GM21360 (cell line): Measurements from ENCODE around the gene HSPH1.

Source experiments
- ATAC-seq: cut with Tn5 transposase; IDR thresholded peaks from one replicate; pipeline ENCODE4 v1.9.1; 2021; ENCODE audit warnings: mild to moderate bottlenecking, moderate library complexity; ENCODE audit not compliant: unreplicated experiment

Gene HSPH1

DNA sequence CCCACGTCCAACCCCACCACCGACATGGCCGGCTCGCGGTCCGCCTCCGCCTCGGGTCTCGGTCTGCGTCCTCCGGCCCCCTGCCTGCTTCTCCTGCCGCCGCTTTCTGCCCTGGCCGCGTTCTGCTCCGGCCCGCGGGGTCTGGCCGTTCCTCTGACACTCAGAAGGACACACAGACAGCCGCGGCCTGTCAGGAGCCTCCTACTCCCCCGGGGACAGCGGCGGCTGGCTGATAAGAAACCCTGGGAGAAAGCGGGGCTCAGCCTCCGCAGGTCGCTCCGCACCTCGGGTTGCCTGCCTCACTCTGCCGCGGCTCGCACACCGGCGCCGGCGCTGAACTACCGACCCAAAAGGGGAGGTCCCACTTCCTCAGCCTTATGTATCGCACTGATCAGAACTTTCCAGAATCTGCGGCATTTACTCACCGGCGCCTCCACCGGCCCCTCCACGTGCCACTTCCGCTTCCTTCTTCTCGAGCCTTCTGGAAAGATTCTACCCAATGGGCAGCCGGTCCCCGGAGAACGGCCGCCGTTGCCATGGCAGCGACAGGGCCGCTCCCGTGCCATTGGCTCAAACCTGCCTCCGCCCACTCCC is at the start of gene HSPH1:
TSS of gene HSPH1 (minus strand) at position 348 of the 594 bp plus-strand sequence. CDS start at position 26, 322 bp downstream.
- peak; percentile 69 for ATAC-seq

DNA sequence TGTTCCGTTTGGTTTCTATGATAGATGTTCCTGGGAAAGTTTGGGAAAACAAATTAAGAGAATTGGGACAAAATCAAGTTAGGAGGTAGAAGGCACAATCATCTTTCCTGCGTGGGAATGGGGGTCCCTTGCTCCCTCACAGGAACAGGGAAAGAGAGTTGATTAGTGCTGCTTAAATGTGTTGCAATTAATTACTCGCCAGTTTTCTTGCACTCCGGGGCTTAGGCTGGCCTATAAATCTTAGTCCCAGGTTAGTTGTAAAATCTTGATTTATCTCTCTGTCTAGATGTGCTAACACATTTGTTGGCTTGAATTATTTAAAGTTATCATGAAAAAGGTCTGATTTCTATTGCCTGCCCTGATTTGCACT is 48.1 kb upstream of the HSPH1 start:
- no peak for ATAC-seq

DNA sequence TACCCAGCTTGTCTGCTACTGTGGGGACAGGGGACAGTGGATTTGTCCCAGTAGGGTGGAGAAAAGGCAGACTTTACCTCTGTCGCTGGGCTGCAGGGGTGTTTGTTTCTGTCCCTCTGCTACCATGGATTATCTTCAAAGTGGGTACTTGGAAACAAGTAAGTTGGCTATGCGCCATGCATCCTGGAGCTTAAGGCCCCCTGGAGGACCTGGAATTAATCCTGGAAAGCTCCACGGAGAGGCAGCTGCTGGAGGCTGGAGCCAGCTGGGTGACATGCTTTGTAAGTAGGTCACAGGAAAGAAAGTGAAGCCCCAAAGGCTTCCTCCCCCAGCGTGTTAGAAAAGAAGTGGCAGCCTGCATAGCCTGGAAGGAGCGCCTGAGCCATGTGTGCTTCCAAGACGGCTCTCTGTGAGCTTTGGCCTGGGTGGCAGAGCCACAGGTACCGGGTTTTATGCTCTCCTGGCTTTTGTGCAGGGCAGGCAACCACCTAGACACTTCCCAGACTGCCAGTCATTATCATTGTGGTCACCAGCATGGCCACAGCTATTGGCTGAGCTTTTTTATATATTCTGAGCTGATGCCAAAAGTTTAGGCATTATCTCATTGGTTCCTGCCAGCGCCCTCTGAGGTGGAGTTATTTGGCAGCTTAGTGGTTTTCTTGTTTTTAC is 47.6 kb upstream of the HSPH1 start:
- no peak for ATAC-seq

DNA sequence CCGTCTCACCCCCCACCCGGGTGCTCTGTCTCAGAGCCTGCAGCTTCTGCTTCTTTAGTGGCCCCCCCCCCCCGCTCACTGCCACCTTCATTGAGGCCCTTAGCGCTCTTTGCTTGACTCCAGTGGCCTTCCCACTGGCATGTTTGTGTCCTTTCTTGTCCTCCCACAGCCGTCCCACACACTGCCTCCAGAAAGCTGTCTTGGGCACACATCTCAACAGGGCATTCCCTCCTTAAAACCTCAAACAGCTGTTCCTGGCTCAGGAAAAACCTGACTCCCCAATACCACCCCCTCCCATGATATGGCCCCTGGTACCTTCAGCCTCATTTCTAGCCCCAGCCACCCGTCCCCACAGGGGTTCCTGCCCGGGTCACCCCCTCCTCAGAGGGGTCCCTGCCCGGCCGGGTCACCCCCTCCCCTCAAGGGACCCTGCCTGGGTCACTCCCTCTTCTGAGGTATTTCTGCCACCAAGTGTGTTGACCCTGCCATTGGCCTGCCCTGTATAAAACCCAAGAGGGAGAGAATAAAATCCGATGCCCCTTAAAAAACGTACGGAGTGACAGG is 46.9 kb upstream of the HSPH1 start:
- no peak for ATAC-seq

DNA sequence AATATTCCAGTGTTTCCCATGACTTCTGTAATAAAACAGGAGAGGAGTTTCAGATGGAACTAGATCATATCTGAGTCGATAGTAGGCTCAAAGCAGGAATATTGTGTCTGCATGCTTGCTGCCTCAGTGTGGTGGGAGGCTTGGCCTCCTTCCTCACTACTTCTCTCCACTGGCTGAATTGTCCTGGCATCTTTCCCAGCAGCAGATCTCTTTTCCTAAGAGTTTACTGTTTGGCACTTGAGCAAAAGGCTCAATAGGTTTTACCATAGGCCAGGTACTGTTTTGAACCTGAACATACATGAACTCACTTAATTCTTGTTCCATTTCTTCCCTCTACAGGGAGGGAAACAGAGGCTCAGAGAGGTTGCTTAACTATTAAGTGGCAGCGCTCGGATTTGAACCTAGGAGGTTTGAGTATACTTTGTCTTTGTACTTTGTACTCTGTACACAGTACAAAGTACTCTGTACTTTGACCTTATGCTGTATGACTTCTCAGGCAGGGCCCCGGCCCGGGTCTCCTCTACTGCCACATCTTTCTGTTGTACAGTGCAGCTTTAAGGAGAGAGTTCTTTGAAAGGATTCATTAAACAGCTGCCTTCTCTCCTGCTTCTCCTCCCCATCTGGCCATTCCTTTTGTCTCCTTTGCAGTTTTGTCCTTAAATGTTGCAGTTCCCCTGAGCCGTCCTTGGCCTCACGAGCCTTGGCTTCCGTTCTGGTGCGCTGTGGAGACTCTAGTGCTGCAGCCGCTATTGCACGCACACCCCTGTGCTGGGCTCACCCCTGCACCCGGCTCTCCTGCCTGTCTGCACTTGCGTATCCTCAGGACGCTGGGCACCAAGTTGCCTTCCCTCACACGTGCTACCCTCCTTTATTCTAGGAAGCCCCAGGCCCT is 46.2 kb upstream of the HSPH1 start:
- no peak for ATAC-seq

DNA sequence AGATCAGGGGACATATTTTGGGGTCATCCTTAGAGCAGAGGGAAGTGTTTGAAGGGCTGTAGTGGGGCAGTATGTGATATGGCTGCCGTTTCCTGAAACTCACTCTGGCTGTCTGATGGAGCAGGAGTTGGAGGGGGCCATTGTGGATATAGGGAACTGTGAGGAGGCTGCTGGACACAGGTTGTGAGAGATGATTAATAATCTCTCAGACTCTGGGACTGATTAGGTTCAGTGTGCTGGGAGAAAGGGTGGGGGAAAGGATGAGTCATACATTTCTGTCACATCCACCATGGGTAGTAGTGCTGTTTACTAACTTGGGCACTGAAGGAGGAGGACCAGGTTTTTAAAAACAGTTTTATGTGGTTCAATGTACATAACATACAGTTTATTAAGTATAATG is 42.9 kb upstream of the HSPH1 start:
- no peak for ATAC-seq

DNA sequence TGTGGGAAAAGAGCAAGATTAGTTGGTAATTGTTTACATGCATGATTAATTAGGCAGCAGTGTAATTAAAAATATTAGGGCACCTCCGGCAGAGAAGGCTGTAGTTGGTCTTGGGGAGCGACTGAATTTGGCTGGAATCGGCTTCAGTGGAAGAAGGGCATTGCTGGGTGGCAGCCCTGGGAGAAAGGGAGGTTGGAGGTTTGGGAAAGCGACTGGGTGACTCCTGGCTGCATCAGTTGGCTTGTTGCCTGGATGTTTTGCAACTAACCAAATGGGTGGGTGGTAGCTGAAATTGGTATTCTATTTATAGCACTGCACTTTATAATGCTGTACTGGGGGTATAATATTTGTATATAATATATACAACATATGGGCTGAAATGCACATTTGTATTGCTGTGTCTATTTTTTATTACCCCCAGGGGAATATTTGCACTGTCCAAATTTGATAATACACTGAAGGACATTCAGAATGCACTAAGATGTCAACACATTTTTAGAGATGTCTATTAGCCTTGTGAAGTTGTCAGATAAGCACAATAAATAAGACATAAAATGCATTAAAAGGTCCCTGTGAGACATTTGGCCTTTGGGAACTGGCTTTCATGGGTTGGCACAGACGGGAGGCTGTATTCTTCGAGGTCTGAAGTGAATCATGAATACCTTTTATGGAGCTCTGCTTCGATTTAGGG is 39.8 kb upstream of the HSPH1 start:
- ATAC-seq = no peak

DNA sequence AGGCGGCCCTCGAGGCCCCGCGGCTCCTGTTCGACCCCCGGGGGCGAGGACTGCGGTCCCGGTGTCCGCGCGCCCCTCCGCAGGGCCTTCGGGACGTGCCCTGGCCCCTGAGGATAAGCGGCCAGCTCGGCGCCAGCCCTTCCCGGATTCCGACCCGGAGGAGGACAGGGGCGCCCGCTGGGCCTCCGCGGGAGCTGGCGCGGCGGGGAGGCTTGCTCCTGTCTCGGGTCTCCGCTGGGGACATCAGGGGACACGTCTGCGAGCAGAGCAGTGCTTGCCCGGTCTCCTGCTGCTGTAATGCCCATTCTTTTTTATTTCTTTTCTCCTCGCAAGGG is 38.9 kb upstream of the HSPH1 start:
- ATAC-seq = peak; percentile 19

DNA sequence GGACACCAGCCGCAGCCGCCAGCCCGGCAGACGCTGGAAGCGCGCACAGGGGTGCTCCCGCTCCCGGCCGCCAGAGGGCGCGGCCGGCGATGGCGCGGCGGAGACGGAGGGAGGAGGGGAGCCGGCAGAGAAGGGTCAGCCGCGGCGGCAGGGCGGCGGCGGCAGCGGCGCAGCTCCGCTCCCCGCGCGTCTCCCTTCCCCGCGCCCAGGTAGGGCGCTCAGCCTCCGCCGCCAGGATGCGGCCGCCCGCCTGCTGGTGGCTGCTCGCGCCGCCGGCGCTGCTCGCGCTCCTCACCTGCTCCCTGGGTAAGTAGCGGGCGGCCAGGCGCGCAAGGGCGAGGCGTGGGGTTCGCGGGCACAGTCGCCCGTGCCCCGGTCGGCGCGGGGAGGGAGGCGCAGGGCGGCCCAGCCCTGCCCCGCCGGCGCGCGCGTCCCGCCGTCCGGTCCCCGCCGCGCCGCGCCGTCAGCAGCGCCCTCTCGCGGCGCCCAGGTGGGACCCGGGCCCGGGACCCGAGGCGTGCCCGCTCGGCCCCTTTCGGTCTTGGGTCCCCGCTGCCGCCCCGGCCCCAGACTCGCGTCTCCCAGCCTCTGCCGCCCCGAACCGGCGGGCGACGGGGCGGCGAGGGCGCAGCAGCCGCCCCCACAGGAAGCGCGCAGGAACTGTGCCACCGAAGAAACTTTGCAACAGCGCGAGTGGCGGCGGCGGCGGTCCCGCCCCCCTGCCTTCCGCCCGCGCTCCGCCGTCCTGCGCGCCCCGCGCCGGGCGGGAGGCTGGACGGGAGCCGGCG is 38.3 kb upstream of the HSPH1 start, which contains the start of gene B3GLCT:
TSS of gene B3GLCT (plus strand) at position 127 of the 788 bp plus-strand sequence. CDS start at position 237, 110 bp downstream.
- ATAC-seq = peak; percentile 85

DNA sequence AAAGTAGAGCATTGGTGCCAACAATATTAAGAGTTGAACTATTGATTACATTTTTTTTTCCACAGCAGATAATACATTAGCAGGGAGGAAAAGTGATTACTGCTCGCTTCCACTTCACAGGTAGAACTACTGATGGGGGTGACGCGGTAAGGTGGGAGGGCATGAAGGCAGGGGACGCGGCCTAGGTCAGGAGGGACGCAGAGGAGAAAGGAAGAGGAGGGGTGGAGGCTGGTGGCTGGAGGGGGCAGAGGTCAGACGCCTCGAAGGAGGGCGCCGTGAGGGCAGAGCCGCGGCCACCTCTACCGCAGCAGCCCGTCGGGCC is 37.8 kb upstream of the HSPH1 start:
- no peak for ATAC-seq

DNA sequence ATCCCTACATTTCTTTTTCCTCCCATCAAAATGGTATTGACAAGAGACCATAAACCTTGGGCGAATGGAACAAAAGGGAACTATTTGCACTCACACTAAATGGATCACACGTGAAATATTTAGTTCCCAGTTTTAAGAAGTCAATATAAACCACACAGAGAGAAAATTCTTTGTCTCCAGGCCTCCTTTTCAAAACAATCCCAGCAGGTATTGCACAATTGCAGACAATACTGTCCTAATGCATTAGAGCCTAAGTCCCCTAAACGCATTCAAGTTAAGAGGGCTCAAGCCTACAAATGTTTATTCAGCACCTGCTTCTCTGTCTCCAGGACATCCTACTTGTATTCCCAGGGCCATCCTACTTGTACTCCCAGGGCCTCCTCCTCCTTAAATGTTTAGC is 36.8 kb upstream of the HSPH1 start:
- ATAC-seq = no peak

DNA sequence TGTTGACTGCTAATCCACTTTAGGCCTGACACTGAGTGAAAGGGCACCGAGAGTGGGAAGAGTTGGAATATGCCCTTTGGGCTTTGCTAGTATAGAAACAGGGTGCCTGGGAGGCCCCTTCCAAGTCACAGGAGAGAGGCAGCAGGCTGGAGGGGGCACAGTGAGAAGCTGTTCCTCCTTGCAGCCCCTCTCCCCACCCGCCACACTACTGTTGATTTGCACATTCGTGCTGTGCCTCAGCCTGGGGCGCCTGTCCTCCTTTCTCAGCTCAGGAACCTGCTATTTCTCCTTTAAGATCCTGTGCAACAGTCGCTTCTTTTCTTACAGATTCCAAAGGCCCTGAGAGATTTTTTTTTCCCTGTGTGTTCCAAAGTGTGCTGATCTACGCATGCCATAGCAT is 35.3 kb upstream of the HSPH1 start:
- ATAC-seq = no peak

DNA sequence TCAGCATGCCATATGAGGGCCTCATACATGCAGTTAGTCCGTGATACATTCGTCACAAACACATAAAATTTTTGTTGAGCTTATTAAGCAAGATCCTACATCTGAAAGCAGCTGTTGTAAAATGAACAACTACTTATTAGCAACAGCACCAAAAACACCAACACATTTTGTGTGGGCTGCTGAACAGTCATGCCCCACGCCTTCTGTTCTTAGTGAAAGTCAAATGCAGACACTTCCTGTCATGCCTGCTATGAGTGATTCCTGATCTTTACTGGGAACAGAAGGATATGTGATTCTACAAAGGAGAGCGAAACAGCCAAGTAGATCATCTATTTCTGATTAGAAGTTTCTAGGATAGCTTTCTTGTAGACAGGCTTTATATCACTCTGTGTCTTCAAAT is 33.9 kb upstream of the HSPH1 start:
- ATAC-seq = no peak

DNA sequence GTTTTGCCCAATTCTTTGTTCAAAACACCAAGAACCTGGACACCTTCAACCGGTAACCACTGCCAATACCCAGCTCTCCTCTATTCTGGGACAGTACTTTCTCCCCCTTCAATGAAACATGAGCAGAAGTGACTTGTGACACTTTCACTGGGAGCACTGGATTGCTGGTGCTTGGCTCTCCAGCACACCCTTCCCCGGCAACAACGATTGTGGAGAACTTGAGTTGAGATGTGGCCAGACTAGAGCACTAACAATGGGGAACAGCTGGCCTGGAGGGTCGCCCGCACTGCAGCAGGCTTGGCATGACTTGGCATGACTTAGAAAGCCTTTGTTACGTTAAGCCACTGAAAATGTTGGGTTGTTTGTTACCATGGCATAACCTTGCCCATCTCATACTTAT is 30.6 kb upstream of the HSPH1 start:
- ATAC-seq = no peak

DNA sequence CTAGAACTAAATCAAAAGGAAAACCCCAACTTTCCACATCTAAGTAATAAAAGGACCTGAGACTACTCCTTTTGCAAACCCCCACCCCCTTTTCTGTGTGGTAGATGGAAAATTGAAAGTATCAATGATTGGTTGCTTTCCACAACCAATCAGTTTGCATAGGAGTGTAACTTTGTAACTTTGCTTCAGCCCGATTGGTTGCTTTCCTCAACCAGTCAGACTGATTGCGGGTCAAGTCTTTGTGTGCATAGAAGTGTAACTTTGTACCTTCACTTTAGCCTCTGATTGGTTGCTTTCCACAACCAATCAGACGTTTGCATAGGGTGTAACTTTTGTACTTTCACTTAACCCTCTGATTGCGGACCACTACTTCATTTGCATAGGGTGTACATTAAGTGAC is 30.0 kb upstream of the HSPH1 start:
- no peak for ATAC-seq

DNA sequence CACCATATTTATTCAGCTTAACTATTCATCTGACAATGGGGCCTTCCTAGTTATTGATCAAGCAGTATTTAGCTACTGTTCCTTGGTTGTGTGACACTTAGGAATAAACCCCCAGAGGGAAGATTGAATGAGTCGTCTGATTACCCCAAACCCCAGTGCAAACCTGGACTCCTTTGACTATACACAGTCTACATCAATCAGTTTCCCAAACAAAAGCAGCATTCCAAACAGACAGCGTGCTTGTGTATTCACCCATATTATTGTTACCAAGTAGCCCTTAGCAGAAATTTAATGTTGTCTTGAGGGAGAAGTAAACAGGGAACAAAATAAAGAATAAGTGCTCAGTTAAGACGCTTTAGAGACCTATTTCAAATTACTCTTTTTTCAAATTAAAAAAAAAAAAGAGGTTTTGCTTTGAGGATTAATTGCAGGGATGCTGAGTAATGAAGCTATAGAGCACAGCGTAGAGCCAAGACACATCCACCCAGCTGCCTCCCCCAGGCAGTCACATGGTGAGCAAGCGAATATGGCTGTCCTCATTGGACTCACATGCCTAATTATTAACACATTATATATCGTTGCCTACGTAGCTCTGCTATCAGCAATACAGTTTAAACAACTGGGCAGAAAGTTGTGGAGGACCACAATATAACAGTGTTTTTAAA is 23.4 kb upstream of the HSPH1 start:
- ATAC-seq = no peak

DNA sequence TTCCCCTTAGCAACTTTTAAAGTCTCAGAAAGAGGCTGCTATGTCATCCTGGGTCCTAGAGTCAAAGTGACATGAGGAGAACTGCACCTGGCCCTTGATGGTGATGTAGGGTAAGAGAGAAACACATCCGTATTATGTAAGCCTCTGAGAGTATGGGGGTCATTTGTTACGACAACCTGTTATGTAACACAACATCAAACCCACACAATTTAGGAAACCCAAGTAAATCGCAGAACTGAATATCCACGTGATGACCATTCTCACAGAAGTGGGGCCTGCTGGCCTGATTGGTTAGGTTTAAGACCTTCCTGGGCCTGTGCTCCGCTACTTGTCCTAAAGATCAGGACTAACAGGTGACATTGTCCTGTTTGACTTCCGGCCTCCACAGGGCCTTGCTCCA is 22.7 kb upstream of the HSPH1 start:
- no peak for ATAC-seq

DNA sequence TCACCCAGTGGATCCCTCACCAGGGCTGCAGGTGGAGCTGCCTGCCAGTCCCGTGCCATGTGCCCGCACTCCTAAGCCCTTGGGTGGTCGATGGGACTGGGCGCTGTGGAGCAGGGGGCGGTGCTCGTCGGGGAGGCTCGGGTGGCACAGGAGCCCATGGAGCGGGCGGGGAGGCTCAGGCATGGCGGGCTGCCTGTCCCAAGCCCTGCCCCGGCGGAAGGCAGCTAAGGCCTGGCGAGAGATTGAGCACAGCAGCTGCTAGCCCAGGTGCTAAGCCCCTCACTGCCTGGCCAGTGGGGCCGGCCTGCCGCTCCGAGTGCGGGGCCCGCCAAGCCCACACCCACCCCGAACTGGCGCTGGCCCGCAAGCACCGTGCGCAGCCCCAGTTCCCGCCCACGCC is 21.3 kb upstream of the HSPH1 start:
- no peak for ATAC-seq

DNA sequence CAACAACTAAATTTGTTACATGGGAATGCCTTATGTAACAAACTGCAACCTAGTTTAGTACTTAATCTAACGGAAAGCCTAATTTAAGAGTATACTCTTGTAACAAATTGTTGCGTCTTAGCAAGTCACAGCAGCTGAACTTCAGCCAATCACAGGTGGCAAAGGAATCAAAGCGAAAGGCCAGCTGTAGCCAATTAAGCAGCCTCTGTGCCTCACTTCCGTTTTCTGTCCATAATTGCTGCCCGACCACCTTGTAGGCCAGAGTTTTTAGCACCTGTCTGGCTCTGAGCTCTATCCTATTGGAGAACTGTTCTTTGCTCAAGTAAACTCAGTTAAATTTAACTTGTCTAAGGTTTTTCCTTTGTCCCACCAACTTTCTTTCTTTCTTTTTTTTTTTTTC is 18.1 kb upstream of the HSPH1 start:
- ATAC-seq = no peak

DNA sequence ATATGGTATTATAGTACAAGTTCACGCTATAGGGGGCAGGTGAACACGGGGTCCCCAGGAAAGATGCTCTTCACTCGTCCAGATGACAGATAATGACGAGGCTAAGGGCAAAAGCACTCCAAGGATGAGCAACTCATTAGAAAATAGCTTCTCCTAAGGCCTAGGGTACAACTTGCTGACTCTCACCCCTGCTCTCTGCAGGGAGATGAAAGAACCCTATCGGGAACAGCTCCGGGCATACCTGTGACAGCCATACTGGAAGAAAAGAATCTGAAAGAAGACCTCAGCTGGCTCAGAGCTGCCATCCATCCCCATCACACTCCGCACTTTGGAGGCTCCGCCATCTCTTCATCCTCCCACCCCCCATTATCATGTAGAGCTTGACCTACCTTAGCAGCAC is 17.5 kb upstream of the HSPH1 start:
- no peak for ATAC-seq
